ENCODE results near the gene CIZ1. TPM values are rescaled to one million over a fixed set of nuclear protein-coding genes. Genes with fewer than 3 reads are reported as not detected.
A peak's percentile ranks its signal among the peaks of the same experiment; 100 is the strongest.

CIZ1 gene
- polyA plus RNA-seq, 1 donor: 120 TPM

DNA sequence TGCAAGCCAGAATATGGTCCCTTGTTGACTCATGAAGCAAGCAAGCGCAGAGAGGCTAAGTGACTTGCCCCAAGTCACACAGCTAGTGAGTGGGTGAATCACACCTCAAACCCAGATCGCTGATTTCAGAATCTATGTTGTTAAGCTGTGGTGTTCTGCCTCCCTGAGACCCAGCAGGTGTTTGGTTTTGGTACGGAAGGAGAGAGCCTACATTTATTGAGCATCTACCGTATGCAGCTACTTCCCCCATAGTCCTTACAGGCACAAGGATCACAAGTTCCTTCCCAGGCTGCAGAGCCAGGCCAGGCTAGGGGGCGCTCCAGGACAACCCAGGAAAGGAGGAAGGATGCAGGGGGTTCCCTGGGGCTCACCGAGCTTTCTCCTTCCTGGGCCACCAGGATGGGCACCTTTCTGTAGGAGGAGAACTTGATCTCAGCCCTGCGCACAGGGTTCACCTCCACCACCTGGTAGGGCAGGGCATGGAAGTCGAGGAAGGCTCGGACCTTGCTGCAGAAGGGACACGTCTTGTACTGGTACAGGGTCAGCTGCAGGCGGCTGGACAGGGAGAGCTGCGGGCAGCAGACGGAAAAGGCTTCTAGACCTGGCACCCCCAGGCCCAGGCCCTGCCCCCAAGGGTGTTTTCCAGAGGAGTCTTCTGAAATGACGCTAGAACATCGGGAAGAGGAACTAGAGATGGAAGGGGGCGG lies 66.3 kb downstream of the CIZ1 start:
- DNase-seq: peak; percentile 50

DNA sequence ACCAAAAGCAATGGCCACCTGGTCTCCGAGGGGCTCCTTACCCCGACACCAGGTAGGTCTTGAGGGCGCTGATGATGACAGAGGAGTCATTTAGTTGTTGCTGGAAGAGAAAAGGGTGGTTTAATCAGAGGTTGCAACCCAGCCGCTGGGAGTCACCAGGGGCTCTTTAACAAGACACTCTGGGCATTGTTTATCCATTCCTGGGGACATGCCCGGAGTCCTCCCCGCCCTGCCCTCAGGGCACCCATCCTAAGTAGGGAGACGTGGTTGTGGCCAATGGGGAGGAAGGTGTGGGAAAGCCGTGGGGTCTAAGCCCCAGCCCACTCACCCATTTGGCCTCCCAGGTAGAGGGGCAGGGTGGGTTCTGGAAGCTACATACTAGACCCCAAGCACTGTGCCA lies 66.9 kb downstream of the CIZ1 start:
- no peak for DNase-seq

DNA sequence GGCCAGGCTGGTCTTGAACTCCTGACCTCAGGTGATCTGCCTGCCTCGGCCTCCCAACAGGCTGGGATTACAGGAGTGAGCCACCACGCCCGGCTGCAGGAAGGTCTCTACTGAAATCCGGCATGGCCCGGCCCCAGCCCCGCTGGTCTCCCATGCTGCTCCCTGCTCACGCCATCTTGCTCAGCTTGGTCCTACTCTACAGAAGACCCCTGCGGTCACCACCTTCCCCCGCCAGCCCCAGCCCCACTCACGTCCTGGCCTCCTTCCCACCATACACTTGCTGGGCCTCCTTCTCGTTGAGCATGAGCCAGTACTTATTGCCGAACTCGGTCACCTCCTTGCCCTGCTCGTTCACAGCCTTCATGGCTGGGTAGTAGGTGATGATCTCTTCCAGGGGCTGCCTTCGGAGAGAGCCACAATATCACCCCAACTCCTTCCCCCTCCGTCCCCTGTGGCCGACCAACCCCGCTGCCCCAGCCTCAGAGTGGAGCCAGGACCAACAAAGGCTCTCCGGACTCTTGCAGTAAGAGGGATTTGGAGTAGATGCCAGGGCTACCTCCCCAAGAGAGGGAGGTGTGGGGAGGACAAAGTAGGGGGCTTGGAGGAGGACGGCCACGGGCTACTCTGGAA lies 67.8 kb downstream of the CIZ1 start:
- DNase-seq: no peak

DNA sequence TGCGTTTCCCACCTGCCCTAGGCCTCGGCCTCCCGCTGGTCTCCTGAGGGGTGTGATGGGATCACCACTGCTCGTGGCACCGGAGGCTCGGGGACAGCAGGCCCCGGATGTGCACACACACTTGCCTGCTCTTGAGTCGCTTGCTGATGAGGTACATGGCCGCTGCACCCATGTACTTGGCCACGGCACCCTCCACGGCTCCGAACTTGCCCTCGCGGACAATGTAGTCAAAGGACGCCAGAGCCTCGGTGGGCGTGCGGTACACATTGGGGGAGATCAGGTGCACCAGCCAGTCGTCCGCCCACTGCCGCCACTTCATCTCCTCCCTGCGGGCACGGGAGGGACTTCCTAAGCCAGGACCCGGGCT lies 68.6 kb downstream of the CIZ1 start:
- DNase-seq: no peak

DNA sequence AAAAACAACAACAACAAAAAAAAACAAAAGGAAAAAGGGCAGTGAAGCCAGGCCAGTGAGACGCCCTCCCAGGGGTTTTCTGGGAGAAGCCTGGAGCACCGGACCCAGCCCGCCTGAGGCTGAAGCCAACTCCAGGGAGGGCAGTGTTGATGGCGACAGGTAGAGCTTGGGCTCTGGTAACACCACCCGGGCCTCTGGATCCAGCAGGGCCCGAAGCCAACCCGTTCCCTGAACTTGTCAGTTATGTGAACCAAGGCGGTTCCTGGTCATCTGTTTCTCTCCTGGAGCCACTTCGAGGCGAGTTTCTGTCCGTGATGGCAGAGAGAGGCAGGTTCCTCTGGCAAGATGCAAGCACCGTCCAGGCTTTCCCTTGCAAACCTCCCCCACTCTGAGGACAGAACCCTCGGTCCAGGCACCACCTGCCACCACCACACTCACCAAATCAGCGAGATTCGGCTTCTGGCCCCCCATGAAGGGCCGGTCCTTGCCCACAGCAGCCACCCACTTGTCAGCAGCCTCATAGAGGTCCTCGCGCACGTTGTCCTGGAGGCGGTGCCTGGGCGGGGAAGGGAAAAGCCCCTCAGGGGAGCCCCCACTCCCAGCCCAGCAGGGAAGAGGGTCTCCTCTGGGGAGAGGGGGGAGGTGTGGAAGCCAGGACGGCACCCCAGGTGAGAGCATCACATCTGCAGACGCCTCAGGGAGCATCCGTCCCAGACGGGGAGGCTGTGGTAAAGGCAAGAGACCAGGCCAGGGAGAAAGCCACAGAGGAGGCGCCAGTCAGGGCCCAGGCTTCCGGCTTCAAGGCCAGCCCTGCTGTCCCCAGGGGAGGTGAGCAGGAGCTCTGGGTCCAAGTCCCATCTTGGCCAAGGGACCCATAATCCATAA lies 69.2 kb downstream of the CIZ1 start:
- no peak for DNase-seq

DNA sequence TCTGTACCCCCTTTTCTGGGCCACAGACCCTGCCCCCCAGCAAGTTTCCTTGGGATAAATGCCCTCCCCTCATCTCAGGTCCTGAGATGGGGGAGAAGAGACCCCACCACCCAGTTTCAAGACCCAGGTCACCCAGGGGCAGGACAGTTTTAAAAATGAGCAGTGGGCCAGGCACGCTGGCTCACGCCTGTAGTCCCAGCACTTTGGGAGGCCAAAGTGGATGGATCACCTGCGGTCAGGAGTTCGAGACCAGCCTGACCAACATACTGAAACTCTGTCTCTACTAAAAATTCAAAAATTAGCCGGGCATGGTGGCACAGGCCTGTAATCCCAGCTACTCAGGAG lies 69.9 kb downstream of the CIZ1 start:
- DNase-seq: no peak

DNA sequence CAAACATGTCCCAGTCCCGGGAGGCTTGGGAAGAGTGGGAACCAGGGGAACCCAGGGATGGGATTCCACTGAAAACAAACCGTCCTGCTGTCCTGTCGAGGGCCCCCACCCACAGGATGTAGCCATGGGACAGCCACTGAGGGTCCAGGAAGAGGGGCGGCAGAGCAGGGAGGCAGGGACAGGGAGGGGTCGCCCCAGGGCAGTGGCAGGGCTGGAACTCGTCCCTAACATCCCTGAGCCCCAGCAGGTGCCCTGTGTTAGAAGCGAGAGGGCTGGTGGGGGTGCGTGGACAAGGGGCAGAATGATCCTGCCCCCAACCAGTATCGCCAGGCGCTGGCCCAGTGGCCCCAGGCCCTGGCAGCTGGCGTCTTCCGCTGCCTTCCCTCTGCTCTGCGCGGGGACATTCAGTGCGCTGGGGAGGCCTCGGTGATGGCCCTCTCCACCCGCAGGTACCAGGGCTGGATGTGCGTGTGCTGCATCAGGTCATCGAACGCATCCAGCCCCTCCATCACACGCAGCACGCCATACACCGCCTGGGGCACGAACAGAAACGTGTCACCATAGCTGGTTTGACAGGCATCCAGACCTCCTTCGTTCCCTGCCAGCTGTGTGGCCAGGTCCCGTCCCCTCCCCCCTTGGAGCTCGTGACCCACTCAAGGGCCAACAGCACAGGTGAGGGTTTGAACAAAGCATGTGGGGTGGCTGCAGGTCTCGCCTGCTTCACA lies 70.5 kb downstream of the CIZ1 start:
- DNase-seq: no peak

DNA sequence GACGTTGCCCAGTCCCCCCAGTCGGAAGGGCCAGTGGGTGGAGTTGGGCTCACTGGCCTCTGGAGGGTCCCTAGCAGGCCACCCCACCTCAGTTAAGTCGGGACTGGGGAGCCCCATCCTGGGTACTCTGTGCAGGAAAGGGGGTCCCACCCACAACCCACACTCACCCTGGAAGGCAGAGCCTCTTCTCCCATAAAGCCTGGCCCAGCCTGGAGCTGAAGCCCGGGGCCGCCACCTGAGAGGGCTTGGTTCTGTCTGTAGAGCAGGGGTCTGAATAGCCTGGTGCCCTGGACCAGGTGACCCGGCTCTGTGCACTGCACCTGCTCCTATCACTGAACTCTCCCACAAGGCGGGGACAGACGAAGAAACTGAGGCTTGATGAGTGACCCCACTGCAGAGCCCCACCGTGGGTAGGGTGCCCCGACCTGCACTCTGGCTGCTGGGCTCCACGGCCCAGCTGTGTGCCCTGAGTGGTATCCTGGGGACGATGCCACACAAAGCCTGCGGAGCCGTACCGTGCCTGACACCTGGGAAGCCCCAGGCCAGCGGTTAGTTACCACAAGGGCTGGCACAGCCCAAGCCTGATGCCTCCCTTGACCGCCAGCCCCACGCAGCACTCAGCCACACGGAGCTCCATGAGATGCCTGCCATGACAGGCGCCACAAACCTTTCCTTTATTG lies 71.2 kb downstream of the CIZ1 start:
- DNase-seq: no peak

DNA sequence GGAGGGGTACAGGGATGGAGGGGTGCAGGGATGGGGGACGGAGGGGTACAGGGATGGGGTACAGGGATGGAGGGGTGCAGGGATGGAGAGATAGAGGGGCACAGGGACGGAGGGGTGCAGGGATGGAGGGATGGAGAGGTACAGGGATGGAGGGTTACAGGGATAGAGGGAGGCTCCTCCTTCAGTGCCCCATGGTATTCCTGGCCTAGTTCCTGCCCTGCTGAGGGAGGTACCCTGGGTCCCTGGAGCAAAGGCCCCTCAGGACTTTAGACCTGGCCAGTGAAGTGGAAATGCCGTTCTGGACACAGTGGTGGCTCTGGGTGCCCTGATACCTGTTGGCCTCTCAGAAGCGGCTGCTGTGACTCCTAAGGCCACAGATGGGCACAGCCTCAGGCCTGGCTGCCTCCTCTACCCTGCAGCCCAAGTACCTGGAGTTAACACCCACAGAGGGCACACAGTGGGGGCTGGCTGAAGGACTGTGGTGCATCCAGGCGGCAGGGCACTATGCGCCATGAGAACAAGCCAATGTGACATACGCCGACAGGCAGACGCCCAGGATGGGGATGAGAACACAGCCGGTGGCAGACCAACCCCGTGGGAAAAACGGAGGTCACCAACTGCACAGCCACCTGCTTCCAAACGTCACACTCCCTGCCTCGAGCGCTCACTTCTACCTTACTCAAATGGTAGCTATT lies 72.3 kb downstream of the CIZ1 start:
- DNase-seq: no peak

DNA sequence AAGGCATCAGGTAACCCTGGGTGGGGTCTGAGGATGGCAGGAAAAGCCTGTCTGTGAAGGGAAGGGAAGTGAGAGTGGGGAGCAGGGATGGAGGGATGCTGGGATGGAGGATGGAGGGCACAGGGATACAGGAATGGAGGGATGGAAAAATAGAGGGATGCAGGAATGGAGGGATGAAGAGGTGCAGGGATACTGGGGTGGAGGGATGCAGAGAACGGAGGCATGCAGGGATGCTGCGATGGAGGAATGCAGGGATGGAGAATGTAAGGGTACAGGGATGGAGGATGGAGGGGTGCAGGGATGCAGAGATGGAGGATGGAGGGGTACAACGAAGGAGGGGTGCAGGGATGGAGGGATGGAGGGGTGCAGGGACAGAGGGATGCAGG lies 72.9 kb downstream of the CIZ1 start:
- no peak for DNase-seq

DNA sequence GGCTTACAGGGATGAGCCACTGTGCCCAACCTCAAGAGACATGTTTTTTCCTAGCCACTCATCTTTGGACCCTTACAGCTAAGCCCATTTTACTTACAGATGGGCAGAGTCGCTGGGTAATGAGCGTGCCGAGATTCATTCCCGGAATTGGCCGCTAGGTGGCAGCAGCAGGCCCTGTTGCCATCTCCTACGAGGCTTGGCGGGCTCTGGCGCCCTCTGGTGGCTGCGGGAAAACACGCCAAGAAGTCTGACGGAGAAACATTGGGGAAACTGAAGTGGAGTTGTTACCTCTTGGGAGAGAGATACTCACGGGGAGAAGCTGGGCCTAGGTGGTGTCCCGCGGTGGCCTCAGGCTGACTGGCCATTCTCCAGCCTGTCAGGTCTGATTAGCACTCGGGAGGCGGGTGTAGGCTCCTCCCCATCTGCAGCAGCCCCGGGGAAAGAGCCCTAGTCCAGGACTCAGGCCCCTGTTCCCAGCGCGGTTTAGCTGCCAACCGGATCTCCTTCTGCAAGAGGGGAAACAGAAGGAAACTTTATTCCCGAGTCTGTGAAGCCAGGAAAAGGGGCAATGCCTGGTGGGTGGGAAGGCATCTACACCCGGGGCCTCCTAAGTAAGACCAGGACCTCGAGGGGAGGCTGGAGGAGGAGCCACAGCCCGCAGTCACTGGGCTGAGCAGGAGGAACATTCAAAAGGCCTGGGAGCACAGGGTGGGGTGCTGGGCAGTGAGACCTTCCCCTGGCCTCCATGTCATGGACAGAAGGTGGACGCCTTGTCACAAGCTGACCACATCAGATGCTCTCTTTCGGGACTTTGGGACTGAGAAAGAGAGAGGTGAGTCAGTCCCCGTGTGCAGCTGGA lies 73.5 kb downstream of the CIZ1 start:
- DNase-seq: peak; percentile 91

DNA sequence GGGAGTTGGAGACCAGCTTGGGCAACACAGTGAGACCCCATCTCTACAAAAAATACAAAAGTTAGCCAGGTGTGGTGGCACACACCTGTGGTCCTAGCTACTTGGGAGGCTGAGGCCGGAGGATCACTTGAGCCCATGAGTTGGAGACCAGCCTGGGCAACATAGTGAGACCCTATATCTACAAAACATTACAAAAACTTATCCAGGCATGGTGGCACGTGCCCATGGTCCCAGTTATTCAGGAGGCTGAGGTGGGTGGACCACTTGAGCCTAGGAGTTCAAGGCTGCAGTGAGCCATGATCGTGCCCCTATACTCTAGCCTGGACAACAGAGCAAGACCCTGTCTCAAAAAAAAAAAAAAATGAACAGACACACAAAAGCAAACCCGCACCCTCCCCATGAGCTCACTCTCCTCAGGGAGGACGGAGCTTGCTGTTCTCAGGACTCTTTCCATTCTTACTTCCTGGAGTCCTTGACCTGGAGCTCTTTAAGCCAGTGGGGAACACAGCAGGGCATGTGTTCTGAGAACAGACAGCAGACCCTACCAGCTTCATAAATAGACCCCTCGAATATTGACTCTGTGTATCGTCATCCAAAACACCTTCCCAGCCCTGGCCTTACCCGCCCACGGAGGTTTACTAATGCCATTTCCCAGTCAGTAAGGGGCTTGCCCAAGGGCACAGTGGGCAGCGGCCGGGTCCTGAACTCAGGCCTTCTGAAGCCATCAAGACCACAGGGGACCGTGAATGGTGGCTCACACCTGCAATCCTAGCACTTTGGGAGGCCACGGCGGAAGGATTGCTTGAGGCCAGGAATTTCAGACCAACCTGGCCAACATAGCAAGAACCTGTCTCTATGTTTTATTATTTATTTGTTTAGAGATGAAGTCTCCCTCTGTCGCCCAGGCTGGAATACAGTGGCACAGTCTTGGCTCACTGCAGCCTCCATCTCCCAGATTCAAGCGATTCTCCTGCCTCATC lies 75.0 kb downstream of the CIZ1 start:
- DNase-seq: no peak

Other genes starting within 250 kb of the CIZ1 start
- 17.8 TPM for gene EEIG1, start 210.6 kb downstream of the CIZ1 start, polyA plus RNA-seq (ENCODE audit: insufficient read length)
- gene NAIF1, start 124.3 kb downstream of the CIZ1 start, polyA plus RNA-seq (ENCODE audit: insufficient read length): 7.0 TPM
- gene SLC25A25, start 123.3 kb downstream of the CIZ1 start, polyA plus RNA-seq (ENCODE audit: insufficient read length): 14.9 TPM
- 38.8 TPM for gene PTGES2, start 63.8 kb downstream of the CIZ1 start, polyA plus RNA-seq (ENCODE audit: insufficient read length)
- gene LCN2, start 42.1 kb downstream of the CIZ1 start, polyA plus RNA-seq (ENCODE audit: insufficient read length): 1.1 TPM
- 34.3 TPM for gene BBLN, start 31.3 kb downstream of the CIZ1 start, polyA plus RNA-seq (ENCODE audit: insufficient read length)
- 51.3 TPM for gene DNM1, start 11.8 kb upstream of the CIZ1 start, polyA plus RNA-seq (ENCODE audit: insufficient read length)
- gene GOLGA2, start 84.4 kb upstream of the CIZ1 start, polyA plus RNA-seq (ENCODE audit: insufficient read length): 89.4 TPM
- gene SWI5, start 84.7 kb upstream of the CIZ1 start, polyA plus RNA-seq (ENCODE audit: insufficient read length): 21.8 TPM
- 23.5 TPM for gene TRUB2, start 130.9 kb upstream of the CIZ1 start, polyA plus RNA-seq (ENCODE audit: insufficient read length)
- gene COQ4, start 131.3 kb upstream of the CIZ1 start, polyA plus RNA-seq (ENCODE audit: insufficient read length): 34.8 TPM
- gene SLC27A4, start 149.0 kb upstream of the CIZ1 start, polyA plus RNA-seq (ENCODE audit: insufficient read length): 14.6 TPM
- gene URM1, start 179.8 kb upstream of the CIZ1 start, polyA plus RNA-seq (ENCODE audit: insufficient read length): 70.0 TPM
- 114 TPM for gene CERCAM, start 229.3 kb upstream of the CIZ1 start, polyA plus RNA-seq (ENCODE audit: insufficient read length)